Stimulated activated memory B cell treated with anti-CD40 and anti-IgM and Interleukin-4, amounts not matched to agents 10 μg/mL and 1 μg/mL and 100 μg/mL, for 72 hours (primary cell): ENCODE measurements around the gene PCDHGA1.

ENCODE experiments used
- ATAC-seq: fragments of 150-1000 bp; cut with Tn5 transposase; 2 replicates; pipeline ENCODE4 v1.10.0; 2021
- H3K27ac Mint-ChIP-seq: one replicate; pipeline ENCODE4 v1.8.0; 2022; ENCODE audit warnings: mild to moderate bottlenecking, mixed read lengths
- H3K27me3 Mint-ChIP-seq: one replicate; pipeline ENCODE4 v1.8.0; 2022; ENCODE audit warnings: mixed read lengths
- H3K36me3 Mint-ChIP-seq: one replicate; pipeline ENCODE4 v1.8.0; 2022; ENCODE audit warnings: mixed read lengths
- H3K4me1 Mint-ChIP-seq: one replicate; pipeline ENCODE4 v1.8.0; 2022; ENCODE audit warnings: mixed read lengths
- H3K4me3 Mint-ChIP-seq: one replicate; pipeline ENCODE4 v1.8.0; 2022; ENCODE audit warnings: mild to moderate bottlenecking, moderate library complexity, mixed read lengths
- H3K9me3 Mint-ChIP-seq: one replicate; pipeline ENCODE4 v1.8.0; 2022; ENCODE audit warnings: mixed read lengths

PCDHGA1 gene

GRCh38 chr5:141478321-141478945 lies 148.1 kb downstream of the PCDHGA1 start:
- Mint-ChIP-seq H3K27ac (no peak overlapping the region), H3K27me3 (peaks cover 67% of the 10 kb centered on the region), H3K9me3 (no peaks in the 10 kb centered on the region), H3K4me3 (no peak overlapping the region), H3K36me3 (no peaks in the 10 kb centered on the region), H3K4me1 (peaks cover 33% of the 10 kb centered on the region)
- ATAC-seq = no peak

- H3K27ac Mint-ChIP-seq = no peak overlapping the region
- peaks cover 77% of the 10 kb centered on the region for H3K27me3 Mint-ChIP-seq
- no peak for ATAC-seq
- H3K9me3 Mint-ChIP-seq = no peaks in the 10 kb centered on the region
- no peak overlapping the region for H3K4me3 Mint-ChIP-seq
- no peaks in the 10 kb centered on the region for H3K36me3 Mint-ChIP-seq
- peaks cover 43% of the 10 kb centered on the region for H3K4me1 Mint-ChIP-seq
These were observed 149.5 kb downstream of the PCDHGA1 start for GRCh38 chr5:141479776-141480175.

GRCh38 chr5:141483902-141484301 lies 153.6 kb downstream of the PCDHGA1 start:
- Mint-ChIP-seq H3K4me3 (no peak overlapping the region), H3K36me3 (no peaks in the 10 kb centered on the region), H3K9me3 (no peaks in the 10 kb centered on the region), H3K27ac (no peak overlapping the region), H3K27me3 (peaks cover 74% of the 10 kb centered on the region), H3K4me1 (peaks cover 16% of the 10 kb centered on the region)
- ATAC-seq = no peak

- peaks cover 16% of the 10 kb centered on the region for H3K4me1 Mint-ChIP-seq
- no peaks in the 10 kb centered on the region for H3K9me3 Mint-ChIP-seq
- no peaks in the 10 kb centered on the region for H3K36me3 Mint-ChIP-seq
- H3K4me3 Mint-ChIP-seq = peak overlapping the region; percentile 21
- peaks cover 78% of the 10 kb centered on the region for H3K27me3 Mint-ChIP-seq
- H3K27ac Mint-ChIP-seq = no peak overlapping the region
- no peak for ATAC-seq
These were observed 154.0 kb downstream of the PCDHGA1 start for GRCh38 chr5:141484310-141484640.

- Mint-ChIP-seq H3K4me3 (peak within 1 kb of the TSS; percentile 21), H3K27me3 (peaks cover 83% of the 10 kb centered on the region), H3K27ac (no peak within 1 kb of the TSS), H3K9me3 (no peaks in the 10 kb centered on the region), H3K36me3 (no peaks in the 10 kb centered on the region), H3K4me1 (peaks cover 16% of the 10 kb centered on the region)
- no peak for ATAC-seq
These were observed 154.5 kb downstream of the PCDHGA1 start, which contains the start of gene PCDHGC4 for GRCh38 chr5:141484641-141485311. Gene PCDHGC4, plus strand, starts transcription at chr5:141485030. Its CDS starts 144 bp downstream, at chr5:141485174.

- no peak overlapping the region for H3K27ac Mint-ChIP-seq
- H3K27me3 Mint-ChIP-seq = peaks cover 88% of the 10 kb centered on the region
- peaks cover 16% of the 10 kb centered on the region for H3K4me1 Mint-ChIP-seq
- H3K36me3 Mint-ChIP-seq = no peaks in the 10 kb centered on the region
- ATAC-seq = no peak
- no peak overlapping the region for H3K4me3 Mint-ChIP-seq
- no peaks in the 10 kb centered on the region for H3K9me3 Mint-ChIP-seq
These were observed 155.2 kb downstream of the PCDHGA1 start for GRCh38 chr5:141485321-141486055.

- peaks cover 88% of the 10 kb centered on the region for H3K27me3 Mint-ChIP-seq
- H3K4me3 Mint-ChIP-seq = no peak overlapping the region
- no peak for ATAC-seq
- H3K27ac Mint-ChIP-seq = no peak overlapping the region
- H3K36me3 Mint-ChIP-seq = no peaks in the 10 kb centered on the region
- peaks cover 20% of the 10 kb centered on the region for H3K4me1 Mint-ChIP-seq
- no peaks in the 10 kb centered on the region for H3K9me3 Mint-ChIP-seq
These were observed 155.8 kb downstream of the PCDHGA1 start for GRCh38 chr5:141486091-141486490.

- H3K4me1 Mint-ChIP-seq = peaks cover 28% of the 10 kb centered on the region
These were observed 156.8 kb downstream of the PCDHGA1 start for GRCh38 chr5:141487131-141487530.

GRCh38 chr5:141488591-141489561 lies 158.6 kb downstream of the PCDHGA1 start, which contains the start of gene PCDHGC5:
Gene PCDHGC5, plus strand, starts transcription at chr5:141489081. Its CDS starts 160 bp downstream, at chr5:141489241.
- Mint-ChIP-seq H3K27ac (no peak within 1 kb of the TSS), H3K27me3 (peaks cover 76% of the 10 kb centered on the region), H3K36me3 (no peaks in the 10 kb centered on the region), H3K4me1 (peaks cover 29% of the 10 kb centered on the region), H3K9me3 (no peaks in the 10 kb centered on the region), H3K4me3 (no peak within 1 kb of the TSS)
- no peak for ATAC-seq

More at GRCh38 chr5:141487131-141487530, 156.8 kb downstream of the PCDHGA1 start:
- no peak overlapping the region for H3K4me3 Mint-ChIP-seq
- no peak overlapping the region for H3K27ac Mint-ChIP-seq
- peaks cover 90% of the 10 kb centered on the region for H3K27me3 Mint-ChIP-seq
- H3K9me3 Mint-ChIP-seq = no peaks in the 10 kb centered on the region
- no peak for ATAC-seq
- no peaks in the 10 kb centered on the region for H3K36me3 Mint-ChIP-seq

GRCh38 chr5:141489841-141490240 lies 159.5 kb downstream of the PCDHGA1 start:
- no peak overlapping the region for H3K27ac Mint-ChIP-seq
- no peak overlapping the region for H3K4me3 Mint-ChIP-seq
- peaks cover 19% of the 10 kb centered on the region for H3K4me1 Mint-ChIP-seq
- H3K27me3 Mint-ChIP-seq = peaks cover 74% of the 10 kb centered on the region
- ATAC-seq = no peak
- no peaks in the 10 kb centered on the region for H3K9me3 Mint-ChIP-seq
- H3K36me3 Mint-ChIP-seq = no peaks in the 10 kb centered on the region

GRCh38 chr5:141490271-141490670 lies 160.0 kb downstream of the PCDHGA1 start:
- no peak overlapping the region for H3K27ac Mint-ChIP-seq
- ATAC-seq = no peak
- H3K4me1 Mint-ChIP-seq = peaks cover 15% of the 10 kb centered on the region
- H3K4me3 Mint-ChIP-seq = no peak overlapping the region
- peaks cover 74% of the 10 kb centered on the region for H3K27me3 Mint-ChIP-seq
- H3K36me3 Mint-ChIP-seq = no peaks in the 10 kb centered on the region
- no peaks in the 10 kb centered on the region for H3K9me3 Mint-ChIP-seq

- no peaks in the 10 kb centered on the region for H3K9me3 Mint-ChIP-seq
- no peaks in the 10 kb centered on the region for H3K36me3 Mint-ChIP-seq
- H3K4me3 Mint-ChIP-seq = no peak overlapping the region
- no peak overlapping the region for H3K27ac Mint-ChIP-seq
- no peak for ATAC-seq
- H3K4me1 Mint-ChIP-seq = peaks cover 14% of the 10 kb centered on the region
- peaks cover 74% of the 10 kb centered on the region for H3K27me3 Mint-ChIP-seq
These were observed 160.5 kb downstream of the PCDHGA1 start for GRCh38 chr5:141490771-141491170.

GRCh38 chr5:141491323-141492167 lies 161.2 kb downstream of the PCDHGA1 start:
- Mint-ChIP-seq H3K27ac (peak overlapping the region; percentile 65), H3K9me3 (no peaks in the 10 kb centered on the region), H3K4me3 (peak overlapping the region; percentile 86), H3K27me3 (peaks cover 74% of the 10 kb centered on the region), H3K36me3 (no peaks in the 10 kb centered on the region), H3K4me1 (peaks cover 14% of the 10 kb centered on the region)
- peak; percentile 4 for ATAC-seq
